GM20431 (cell line): Measurements from ENCODE around the gene TXNDC11.

Source experiments
- in situ Hi-C: fragments of 300-500 bp; cut with MseI, MboI; formaldehyde crosslinking; loops from one replicate; pipeline ENCODE4 v1.15.0; 2020; ENCODE audit warnings: low sequenced_read_pairs; ENCODE audit not compliant: unreplicated experiment

The TXNDC11 gene

DNA sequence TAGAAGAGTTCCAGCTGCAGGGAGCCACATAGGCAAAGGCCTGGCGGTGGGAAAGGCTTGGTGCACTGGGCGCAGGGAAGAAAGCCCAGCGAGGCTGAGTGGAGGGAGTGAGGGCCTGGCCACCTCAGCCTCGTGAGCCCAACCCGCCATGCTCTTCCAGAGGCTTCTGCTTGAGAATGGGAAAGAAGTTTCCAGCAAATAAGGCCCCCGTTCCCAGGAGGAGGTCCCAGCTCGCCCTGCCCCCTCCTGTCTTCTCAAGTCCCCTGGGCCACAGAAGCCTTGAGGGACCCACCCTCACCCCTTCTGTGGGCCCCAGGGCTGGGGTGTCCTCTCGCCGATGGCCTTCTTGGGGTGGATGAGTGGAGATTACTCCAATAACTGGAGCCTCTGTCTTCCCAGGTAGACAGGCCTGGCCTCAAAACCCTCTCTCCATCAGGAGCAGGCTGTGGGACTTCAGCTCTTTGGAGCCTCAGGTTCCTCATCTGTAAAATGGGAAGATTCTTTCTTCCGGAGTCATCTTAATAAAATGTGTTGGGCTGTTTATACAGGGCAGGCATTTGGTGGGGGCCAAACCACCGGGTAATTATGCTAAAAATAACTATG is 75.3 kb downstream of the TXNDC11 start:
- in situ Hi-C loops, result no loop called here

DNA sequence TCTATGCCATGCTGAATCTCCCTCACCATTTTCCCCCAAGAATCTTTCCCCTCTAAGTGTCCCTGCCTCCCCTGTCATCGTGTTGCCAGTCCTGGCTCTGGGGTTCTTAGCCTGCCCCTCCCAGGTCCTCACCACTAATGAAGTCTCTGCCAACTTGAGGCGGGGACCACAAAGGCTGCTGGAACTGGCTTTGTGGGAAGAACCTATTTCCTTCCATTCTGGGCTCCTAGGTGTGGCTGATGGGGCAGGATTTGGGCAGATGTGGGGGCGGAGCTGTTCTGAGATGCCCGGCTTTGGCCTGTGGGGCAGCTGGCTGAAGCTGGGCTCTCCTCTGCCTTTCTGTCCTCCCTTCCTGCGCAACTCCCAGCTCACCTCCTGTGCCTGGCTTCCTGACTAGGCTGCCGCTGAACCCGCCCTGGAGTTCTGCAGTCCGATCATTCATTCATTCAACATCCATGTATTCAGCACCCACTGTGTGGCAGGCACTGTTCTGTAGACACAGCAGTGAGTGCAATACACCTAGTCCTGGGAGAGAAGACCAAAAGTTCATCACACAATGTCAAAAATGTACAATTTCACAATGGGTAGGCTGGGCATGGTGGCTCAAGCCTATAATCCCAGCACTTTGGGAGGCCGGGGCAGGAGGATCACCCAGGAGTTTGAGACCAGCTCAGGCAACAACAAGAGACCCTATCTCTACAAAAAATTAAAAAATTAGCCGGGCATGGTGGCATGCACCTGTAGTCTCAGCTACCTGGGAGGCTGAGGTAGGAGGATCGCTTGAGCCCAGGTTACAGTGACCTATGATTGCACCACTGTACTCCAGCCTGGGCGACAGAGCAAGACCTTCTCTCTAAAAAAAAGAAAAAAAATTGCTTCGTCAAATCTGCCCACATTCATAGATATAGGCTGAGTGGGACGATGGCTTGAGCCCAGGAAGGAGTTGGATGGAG is 76.3 kb downstream of the TXNDC11 start:
- in situ Hi-C loops, result no loop called here

- in situ Hi-C loops, result no loop called here
Measured at GRCh38 chr16:11665071-11665491, 77.6 kb downstream of the TXNDC11 start.

- in situ Hi-C loops, result no loop called here
Measured at GRCh38 chr16:11662582-11662981, 80.1 kb downstream of the TXNDC11 start.

DNA sequence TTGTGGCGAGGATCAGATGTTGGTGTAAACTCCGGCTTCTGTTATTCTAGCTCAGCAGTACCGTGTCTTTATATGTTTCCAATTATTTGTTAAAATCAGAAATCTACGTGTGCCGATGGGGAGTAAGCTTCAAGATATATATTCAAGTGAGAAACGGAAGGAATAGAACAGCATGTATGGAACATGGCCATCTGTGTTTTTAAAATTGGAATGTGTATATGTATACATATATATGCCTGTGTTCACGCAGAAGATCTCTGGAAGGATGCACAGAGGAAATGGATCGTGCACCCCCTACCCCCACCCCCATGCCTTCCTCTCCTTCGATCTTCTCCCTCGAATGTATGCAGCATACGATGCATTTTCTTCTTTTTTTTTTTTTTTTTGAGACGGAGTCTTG is 82.1 kb downstream of the TXNDC11 start:
- in situ Hi-C loops, result no loop called here

- in situ Hi-C loops, result no loop called here
Measured at GRCh38 chr16:11658896-11659708, 83.6 kb downstream of the TXNDC11 start.

DNA sequence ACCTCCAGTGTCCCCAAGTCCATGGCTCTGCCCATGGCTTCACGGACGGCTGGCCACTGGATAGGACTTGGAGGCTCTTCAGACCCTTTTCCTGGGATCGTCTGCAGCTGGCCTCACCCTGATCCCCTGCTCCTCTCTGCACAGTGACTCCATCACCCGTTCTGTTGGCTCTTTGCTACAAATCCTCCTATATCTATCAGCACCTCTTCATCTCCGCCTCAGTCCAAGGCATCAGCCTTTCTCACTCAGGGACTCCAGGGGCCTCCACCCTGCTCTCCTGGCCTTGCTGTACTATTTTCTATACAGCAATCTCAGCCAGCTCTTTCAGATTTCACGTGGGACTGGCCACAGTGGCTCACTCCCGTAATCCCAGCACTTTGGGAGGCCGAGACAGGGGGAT is 85.1 kb downstream of the TXNDC11 start:
- in situ Hi-C loops, result no loop called here

GRCh38 chr16:11655655-11656054 is 87.0 kb downstream of the TXNDC11 start:
- in situ Hi-C loops, result no loop called here

DNA sequence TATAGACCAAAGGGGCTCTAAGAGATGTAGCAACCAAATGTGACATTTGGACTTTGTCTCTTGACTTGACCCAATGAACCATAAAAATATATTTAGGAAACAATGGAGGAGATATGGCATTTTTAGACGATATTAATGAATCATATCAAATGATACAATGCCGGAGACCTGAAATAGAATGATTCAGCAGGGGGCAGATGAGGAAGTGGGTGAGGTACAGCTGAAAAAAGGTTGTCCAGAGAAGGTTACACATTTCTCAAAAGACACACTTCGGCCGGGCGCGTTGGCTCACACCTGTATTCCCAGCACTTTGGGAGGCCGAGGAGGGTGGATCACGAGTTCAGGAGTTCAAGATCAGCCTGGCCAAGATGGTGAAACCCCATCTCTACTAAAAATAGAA is 90.9 kb downstream of the TXNDC11 start:
- in situ Hi-C loops, result no loop called here

- in situ Hi-C loops, result no loop called here
Measured at GRCh38 chr16:11650641-11651591, 91.7 kb downstream of the TXNDC11 start.

DNA sequence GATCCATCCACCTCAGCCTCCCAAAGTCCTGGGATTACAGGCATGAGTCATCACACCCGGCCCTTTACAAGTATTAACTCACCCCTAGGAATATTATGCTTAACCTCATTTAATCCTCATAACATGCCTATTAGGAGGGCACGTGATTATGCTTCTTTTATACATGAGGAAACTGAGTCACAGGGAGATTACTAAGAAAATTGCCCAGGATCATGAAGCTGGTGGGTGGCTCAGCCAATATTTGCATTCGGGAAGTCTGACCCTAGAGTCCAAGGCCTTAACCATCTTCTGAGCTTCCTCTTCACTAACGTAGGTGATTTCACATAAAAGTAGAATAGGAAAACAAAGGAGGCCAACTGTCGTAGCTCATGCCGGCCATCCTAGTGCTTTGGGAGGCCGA is 93.4 kb downstream of the TXNDC11 start:
- in situ Hi-C loops, result loop anchor here (10.0 to 25.0 kb wide), 2 partner anchors 114 to 237 kb away; no protein-coding TSS in a partner anchor

GRCh38 chr16:11642765-11643116 is 99.9 kb downstream of the TXNDC11 start:
- in situ Hi-C loops, result loop anchor here (10.0 to 25.0 kb wide), 2 partner anchors 108 to 230 kb away; no protein-coding TSS in a partner anchor

DNA sequence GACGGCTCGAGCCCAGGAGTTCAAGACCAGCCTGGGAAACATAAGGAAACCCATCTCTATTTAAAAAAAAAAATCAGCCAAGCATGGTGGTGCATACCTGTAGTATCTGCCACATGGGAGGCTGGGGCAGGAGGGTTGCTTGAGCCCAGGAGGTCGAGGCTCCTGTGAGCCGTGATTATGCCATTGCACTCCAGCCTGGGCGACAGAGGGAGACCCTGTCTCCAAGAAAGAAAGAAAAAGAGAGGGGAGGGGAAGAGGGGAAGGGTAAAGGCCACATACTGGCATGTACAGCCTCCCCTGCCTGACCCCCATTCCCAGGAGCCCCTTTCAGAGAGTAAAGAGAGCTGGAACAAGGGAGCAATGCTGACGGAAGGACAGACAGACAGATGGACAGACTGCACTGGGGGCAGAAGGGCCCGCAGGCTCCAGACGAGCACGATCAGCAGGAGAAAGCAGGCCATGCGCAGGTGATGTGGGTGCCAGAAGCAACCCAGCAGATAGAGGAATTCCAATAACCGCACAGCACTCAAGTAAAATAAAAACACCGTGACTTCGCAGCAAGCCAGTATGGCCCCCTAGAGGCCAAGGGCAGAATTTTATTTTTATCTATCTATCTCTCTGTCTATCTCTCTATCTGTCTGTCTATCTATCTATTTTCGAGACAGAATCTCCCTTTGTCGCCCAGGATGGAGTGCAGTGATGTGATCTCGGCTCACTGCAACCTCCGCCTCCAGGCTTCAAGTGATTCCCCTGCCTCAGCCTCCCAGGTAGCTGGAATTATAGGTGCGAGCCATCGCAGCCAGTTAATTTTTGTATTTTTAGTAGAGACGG is 101.5 kb downstream of the TXNDC11 start:
- in situ Hi-C loops, result loop anchor here (10.0 to 25.0 kb wide), 2 partner anchors 106 to 229 kb away; no protein-coding TSS in a partner anchor

GRCh38 chr16:11639925-11640899 is 102.4 kb downstream of the TXNDC11 start:
- in situ Hi-C loops, result loop anchor here (10.0 to 25.0 kb wide), 2 partner anchors 105 to 228 kb away; no protein-coding TSS in a partner anchor

- in situ Hi-C loops, result loop anchor here (25.0 kb wide), 1 partner anchor 227 kb away; no protein-coding TSS in a partner anchor
Measured at GRCh38 chr16:11639008-11639562, 103.6 kb downstream of the TXNDC11 start.

DNA sequence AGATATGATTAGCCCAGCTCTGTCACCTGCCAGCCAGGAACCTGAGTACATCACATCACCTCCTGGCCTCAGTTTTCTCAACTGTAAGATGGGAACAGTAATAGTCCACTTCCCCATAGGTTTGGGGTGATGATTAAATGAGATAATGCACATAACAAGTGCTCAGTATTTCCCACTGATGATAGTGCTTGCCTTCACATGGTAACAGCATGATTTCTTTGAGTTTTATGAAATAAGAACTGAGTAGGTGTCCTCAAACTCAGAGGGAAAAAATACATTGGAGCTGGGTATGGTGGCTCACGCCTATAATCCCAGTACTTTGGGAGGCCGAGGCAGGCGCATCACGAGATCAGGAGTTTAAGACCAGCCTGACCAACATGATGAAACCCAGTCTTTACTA is 104.5 kb downstream of the TXNDC11 start:
- in situ Hi-C loops, result loop anchor here (25.0 kb wide), 1 partner anchor 226 kb away; no protein-coding TSS in a partner anchor

GRCh38 chr16:11637320-11637719 is 105.3 kb downstream of the TXNDC11 start:
- in situ Hi-C loops, result loop anchor here (25.0 kb wide), 1 partner anchor 225 kb away; no protein-coding TSS in a partner anchor
